GM19324 (cell line): ENCODE results near the gene DHPS.
A peak's percentile ranks its signal among the peaks of the same experiment; 100 is the strongest.
"Not testable (repeated sequence)": the region's sequence is repeated elsewhere in the genome, so short reads cannot be mapped to it uniquely, and the experiment has no call there.

Experiments used
- ATAC-seq: cut with Tn5 transposase; IDR thresholded peaks from one replicate; pipeline ENCODE4 v1.9.1; 2021; ENCODE audit warnings: mild to moderate bottlenecking, moderate library complexity; ENCODE audit not compliant: unreplicated experiment, low FRiP score

The DHPS gene

GRCh38 chr19:12681074-12681987 lies at the start of gene DHPS:
Gene DHPS, minus strand, starts transcription at chr19:12681880. Its CDS starts 114 bp downstream, at chr19:12681766.
- peak; percentile 77 for ATAC-seq

GRCh38 chr19:12731337-12731736 lies 49.7 kb upstream of the DHPS start:
- no peak for ATAC-seq

GRCh38 chr19:12730064-12730463 lies 48.4 kb upstream of the DHPS start:
- no peak for ATAC-seq

GRCh38 chr19:12727745-12728433 lies 46.2 kb upstream of the DHPS start:
- ATAC-seq, result no peak

- no peak for ATAC-seq
These were observed 45.3 kb upstream of the DHPS start for GRCh38 chr19:12726988-12727316.

GRCh38 chr19:12725612-12726011 lies 43.9 kb upstream of the DHPS start:
- ATAC-seq, result not testable (repeated sequence)

- no peak for ATAC-seq
These were observed 42.2 kb upstream of the DHPS start, which contains the start of gene TNPO2 for GRCh38 chr19:12723641-12724426. Gene TNPO2, minus strand, starts transcription at chr19:12723932. Its CDS starts 2,955 bp downstream, at chr19:12720977.

GRCh38 chr19:12723381-12723640 lies 41.6 kb upstream of the DHPS start:
- ATAC-seq, result no peak

- ATAC-seq, result peak; percentile 93
These were observed 41.1 kb upstream of the DHPS start for GRCh38 chr19:12722566-12723380.

- peak; percentile 13 for ATAC-seq
These were observed 40.2 kb upstream of the DHPS start for GRCh38 chr19:12721656-12722565.

GRCh38 chr19:12720851-12721655 lies 39.4 kb upstream of the DHPS start:
- ATAC-seq, result no peak

- ATAC-seq, result no peak
These were observed 38.6 kb upstream of the DHPS start for GRCh38 chr19:12720296-12720695.

- ATAC-seq, result no peak
These were observed 34.2 kb upstream of the DHPS start for GRCh38 chr19:12715929-12716328.

GRCh38 chr19:12715102-12715501 lies 33.4 kb upstream of the DHPS start:
- ATAC-seq, result no peak

GRCh38 chr19:12713304-12713703 lies 31.6 kb upstream of the DHPS start:
- not testable (repeated sequence) for ATAC-seq

- not testable (repeated sequence) for ATAC-seq
These were observed 30.4 kb upstream of the DHPS start for GRCh38 chr19:12712077-12712476.

- no peak for ATAC-seq
These were observed 29.5 kb upstream of the DHPS start for GRCh38 chr19:12711187-12711586.

- no peak for ATAC-seq
These were observed 27.0 kb upstream of the DHPS start for GRCh38 chr19:12708641-12709040.
